HT1080 (cell line): ENCODE results near the gene ZNF532. TPM values are rescaled to one million over a fixed set of nuclear protein-coding genes. Genes with fewer than 3 reads are reported as not detected.

Experiments used
- DNase-seq: peaks from one replicate; pipeline ENCODE4 v3.0.0-alpha.2; 2015; ENCODE audit warnings: low read depth
- total RNA-seq: library from RNA; depleted of rRNA; stranded (reverse); fragments of >200 nt; shearing (Covaris generic); gene quantifications from 2 replicates; pipeline ENCODE4 v1.2.3, GENCODE V29; 2014

Gene ZNF532
- total RNA-seq, 1 experiment from 2014 or later, result 25.4 TPM

GRCh38 chr18:58937071-58937886 lies 72.6 kb downstream of the ZNF532 start:
- DNase-seq, result peak; percentile 75

GRCh38 chr18:58937887-58938267 lies 73.2 kb downstream of the ZNF532 start:
- no peak for DNase-seq

DNA sequence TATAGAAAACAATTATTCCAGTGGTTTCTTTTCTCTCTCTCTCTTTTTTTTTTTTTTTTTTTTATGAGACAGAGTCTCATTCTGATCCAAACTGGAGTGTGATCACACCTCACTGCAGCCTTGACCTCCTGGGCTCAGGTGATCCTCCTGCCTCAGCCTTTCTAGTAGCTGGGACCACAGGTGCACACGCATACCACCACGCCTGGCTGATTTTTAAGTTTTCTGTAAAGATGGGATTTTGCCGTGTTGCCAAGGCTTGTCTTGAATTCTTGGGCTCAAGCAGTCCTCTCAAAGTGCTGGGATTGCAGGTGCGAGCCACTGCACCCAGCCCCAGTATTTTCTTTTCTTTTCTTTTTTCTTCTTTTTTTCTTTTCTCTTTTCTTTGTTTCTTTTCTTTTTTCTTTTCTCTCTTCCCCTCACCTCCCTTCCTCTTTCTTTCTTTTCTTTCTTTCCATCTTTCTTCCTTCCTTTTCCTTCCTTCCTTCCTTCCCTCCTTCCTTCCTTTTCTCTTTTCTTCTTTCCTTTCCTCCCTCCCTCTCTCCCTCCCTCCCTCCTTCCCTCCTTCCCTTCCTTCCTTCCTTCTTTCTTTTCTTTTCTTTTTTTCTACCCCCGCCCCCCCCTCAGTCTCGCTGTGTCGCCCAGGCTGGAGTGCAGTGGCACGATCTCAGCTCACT lies 76.9 kb downstream of the ZNF532 start:
- no peak for DNase-seq

GRCh38 chr18:58943896-58944295 lies 79.2 kb downstream of the ZNF532 start:
- DNase-seq, result no peak

DNA sequence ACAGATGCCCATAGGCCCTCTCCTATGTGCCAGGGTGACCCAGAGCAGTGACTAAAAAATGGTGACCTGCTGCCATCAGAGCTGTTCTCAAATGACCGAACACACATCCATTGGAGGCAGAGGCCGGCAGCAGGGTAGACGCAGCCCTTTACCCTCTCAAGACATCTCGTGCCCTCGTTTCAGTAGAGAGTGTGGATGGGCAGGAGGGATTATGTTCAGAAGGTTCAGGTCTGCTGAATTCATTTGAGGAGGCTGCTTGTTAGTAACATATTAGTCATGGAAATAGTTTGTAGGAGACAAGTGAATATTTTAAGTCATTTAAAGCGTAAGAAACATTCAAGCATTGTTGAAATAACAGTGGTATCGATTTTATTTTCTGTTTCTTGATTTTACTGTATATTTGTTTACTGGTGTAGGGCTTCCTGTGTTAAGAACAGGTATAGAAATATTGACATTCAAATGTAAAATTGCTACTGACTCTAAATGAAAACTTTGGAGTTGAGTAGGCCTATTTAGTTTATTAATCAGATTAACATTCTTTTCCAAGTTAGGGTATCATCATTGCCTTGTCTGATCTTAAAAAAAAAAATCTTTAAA lies 82.6 kb downstream of the ZNF532 start:
- DNase-seq, result no peak

GRCh38 chr18:58949031-58949430 lies 84.4 kb downstream of the ZNF532 start:
- no peak for DNase-seq

GRCh38 chr18:58951986-58952702 lies 87.5 kb downstream of the ZNF532 start:
- no peak for DNase-seq

DNA sequence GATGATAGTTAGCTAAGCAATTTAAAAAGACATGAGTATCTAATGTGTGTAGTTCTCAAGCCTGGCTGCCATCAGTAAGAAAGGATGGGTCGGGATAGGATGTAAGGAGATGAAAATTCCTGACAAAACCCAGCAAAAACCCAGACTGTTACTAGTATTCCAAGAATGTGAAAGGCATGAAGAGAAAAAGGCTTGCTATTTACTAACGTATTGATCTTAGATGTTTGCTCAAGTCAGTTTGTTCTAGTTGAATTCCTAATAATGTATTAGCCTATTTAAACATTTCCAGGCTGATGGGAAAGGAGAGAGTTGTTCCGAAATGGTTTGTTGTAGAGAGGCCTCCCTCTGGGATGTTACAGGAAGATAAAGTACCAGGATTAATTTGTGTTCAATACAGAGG lies 88.2 kb downstream of the ZNF532 start:
- no peak for DNase-seq

DNA sequence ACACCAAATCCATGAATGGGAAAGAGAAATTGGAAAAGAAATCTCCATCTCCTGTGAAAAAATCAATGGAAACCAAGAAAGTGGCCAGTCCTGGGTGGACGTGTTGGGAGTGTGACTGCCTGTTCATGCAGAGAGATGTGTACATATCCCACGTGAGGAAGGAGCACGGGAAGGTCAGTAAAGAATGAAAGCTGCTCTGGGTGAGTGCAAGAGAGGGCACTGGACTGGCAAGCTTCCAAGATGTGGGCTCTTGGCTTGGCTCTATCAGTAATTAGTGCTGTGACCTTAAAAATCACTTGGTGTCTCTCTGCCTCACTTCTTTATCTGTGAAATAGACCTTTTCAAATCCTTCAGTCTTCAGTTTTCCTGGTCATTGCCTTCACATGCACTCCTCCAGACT lies 89.0 kb downstream of the ZNF532 start:
- DNase-seq, result peak; percentile 23

GRCh38 chr18:58955001-58955400 lies 90.3 kb downstream of the ZNF532 start:
- no peak for DNase-seq

DNA sequence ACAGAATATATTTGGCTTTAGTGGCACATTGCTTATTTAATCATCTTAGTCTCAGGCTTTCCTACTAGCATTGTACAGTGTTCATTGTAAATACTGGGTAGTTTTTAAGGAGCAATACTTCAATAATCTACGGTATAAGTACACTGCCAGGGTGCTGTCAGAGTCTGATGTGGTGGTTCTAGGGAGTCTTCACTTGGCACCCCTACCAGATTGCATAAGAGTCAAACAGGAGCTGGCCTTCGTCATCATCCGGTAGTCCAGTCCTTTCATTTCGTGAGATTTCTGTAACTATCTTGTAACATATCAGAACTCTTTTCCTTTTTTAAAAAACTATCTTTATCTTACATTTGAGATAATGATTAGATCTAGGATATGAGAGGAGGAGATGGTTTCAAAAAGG lies 91.1 kb downstream of the ZNF532 start:
- DNase-seq, result no peak

DNA sequence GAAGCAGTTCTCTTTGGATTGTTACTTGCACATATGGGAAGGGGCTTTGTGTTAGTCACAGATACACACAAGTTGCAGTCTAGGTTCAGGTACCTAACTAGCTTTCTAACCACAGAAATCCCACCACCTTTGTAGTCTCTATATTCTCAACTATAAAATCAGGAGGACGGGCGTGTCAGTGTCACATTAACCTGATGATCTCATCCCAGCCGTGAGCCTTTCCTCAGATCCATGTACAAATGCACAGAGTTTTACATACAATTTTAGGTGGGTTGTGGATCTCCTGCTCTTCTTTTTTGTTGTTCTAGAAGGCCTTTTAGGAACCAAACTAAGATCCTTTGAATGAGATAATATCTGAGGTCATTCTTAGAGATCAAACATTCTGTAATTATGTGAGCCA lies 94.0 kb downstream of the ZNF532 start:
- DNase-seq, result no peak

DNA sequence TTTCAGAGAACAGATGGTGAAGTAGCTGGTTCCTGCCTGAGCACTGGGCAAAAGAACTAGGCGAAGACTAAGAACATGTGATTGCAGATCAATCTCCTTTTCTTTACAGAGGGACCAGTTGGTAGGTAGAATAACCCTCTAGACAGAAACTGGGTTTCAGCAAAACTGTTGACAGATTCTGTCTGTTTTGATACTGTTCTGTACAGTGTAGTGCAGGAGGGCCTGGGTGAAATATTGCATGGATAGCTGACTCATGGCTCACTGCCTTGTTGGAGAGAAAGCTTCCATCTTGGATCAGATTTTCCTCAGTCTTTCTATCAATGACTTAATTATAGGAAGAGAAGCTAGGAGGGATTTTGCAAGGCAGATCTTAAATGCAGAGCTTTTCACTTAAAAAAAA lies 95.8 kb downstream of the ZNF532 start:
- DNase-seq, result no peak

DNA sequence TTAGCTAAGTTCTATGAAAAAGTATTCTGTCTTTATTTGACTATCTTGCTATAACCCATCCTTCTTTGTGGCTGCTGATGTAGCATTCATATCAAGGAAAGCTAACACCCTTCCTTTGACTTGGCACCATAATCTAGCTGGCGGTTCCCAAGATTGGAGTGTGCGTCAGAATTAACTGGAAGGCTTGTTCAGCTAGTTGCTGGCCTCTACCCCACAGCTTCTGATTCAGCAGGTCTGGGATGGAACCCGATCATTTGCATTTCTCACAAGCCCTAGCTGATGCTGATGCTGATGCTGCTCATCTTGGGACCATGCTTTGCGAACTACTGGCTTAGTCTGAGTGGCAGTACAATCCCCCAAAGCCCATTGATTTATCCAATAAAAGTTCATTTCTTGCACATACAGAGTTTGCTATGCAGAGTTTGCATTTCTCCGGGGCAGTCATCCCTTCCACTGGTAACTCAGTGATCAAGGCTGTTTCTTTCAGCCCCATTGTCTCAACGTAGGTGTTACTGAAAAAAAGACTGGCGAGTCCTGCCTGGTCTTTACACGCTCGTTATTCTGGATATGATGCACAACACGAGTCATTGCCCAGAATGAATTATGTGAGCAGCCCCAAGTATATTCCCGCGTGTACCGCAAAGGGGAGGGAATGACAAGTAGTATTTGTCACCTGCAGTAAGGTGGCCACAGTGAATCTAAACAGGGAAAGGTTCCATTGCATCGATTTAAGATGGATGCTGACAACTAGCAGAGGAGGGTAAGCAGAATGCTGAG lies 96.5 kb downstream of the ZNF532 start:
- DNase-seq, result no peak

GRCh38 chr18:58962336-58962735 lies 97.7 kb downstream of the ZNF532 start:
- no peak for DNase-seq

GRCh38 chr18:58965291-58966004 lies 100.8 kb downstream of the ZNF532 start:
- DNase-seq, result no peak

DNA sequence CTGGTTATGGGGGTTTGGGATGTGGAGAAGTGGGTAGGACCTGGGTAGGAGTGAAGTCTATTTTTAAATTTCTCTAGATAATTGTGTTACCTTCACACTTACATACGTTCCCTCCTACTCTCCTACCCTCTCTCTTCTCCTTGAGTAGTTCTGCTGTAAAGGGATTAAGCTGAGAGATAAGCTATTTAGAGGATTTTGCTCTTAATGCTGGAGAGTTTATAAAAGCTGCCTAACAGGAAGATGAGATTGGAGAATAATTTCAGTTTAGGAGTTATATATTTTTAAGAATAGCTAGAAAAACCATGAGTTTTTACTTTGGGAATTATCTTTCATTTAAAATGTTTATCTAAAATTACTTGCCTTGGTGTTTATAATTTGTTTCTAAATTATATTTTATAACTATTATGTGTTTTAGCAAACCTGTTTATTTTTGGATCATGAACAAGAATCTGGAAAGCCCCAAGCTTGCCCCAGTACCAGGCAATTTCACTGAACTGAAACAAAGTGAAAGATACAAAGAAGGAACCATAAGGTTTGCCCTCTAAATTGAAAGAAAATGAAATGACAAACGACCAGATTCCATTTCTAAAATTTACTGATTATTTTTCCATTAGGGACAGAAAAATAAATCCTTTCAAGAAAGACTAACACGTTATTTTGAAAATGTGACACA lies 101.5 kb downstream of the ZNF532 start:
- no peak for DNase-seq

- no peak for DNase-seq
These were observed 102.0 kb downstream of the ZNF532 start for GRCh38 chr18:58966704-58967103.

GRCh38 chr18:58967751-58968254 lies 103.1 kb downstream of the ZNF532 start:
- no peak for DNase-seq
